ENCODE measurements around the gene MAP2K7.
"Not testable (repeated sequence)": the region's sequence is repeated elsewhere in the genome, so short reads cannot be mapped to it uniquely, and the experiment has no call there.

MAP2K7 gene

DNA sequence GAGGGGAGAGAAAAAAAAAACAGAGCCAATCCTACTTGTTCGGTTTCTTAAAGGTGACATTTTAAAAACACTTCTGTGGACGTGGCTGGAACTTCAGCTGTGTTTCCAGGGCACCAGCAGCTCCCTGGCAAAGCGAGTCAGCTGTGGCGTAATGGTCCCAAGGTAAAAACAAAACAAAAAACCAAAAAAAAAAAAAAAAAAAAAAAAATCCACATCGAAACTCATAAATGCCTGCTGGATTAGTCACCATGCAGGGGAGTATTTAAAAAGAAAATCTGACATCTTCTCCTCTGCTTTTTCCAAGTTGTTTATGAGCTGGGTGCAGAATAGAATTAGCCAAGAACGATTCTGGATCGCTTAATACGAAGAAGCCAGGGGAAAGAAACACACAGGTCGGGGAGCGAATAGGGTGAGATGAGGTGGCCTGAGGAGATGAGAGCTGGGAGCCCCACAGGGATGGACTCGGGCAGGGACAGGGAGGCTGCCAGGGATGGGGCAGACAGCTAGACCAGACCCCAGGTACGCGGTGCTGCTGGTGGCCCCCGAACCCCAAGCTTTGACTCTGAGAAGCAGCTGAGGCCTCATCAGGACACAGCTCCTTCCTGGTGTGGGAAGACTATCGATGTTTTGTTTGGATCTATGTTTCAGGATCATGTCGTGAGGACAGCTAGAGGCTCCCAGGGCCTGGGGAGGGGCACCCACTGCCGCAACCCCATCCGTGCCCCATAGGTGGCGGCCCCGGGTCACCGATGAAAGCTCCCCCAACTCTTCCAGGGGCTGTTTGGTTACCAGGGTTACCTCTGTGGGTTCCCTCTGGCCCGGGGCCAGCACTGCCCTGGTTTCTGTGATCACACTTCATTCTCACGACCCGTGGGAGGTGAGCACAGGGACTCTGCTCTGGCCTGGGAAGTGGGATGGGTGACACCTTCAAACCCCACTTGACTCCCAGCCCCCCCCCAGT lies 25.3 kb downstream of the MAP2K7 start:
- Histone ChIP-seq H3K4ac (ENCODE audit: low read depth in 1 of 2, low read length in 2 of 2) (no peak overlapping the region), H2AK5ac (ENCODE audit: low read length, severe bottlenecking) (peak overlapping the region; percentile 54), H2AFZ (ENCODE audit: low read depth, low read length) (no peak overlapping the region), H3K4me3 (ENCODE audit: insufficient read depth in 1 of 2, low read depth in 1 of 2, low read length in 2 of 2) (peak overlapping the region in 1 of 2 experiments; percentile 56), H3K36me3 (ENCODE audit: control insufficient read depth in 1 of 2, insufficient read depth in 2 of 2, low read depth in 1 of 2, low read length in 2 of 2) (peaks cover 37 to 60% of the 10 kb centered on the region in 2 experiments), H3K9ac (ENCODE audit: low read length) (peak overlapping the region; percentile 90), H2BK12ac (ENCODE audit: low read length in 2 of 2) (no peak overlapping the region), H3K18ac (ENCODE audit: low read depth in 1 of 2, low read length in 2 of 2) (peak overlapping the region in 1 of 2 experiments; percentile 50), H3K9me3 (ENCODE audit: control insufficient read depth, low read length) (no peaks in the 10 kb centered on the region), H3K27me3 (ENCODE audit: control insufficient read depth in 1 of 2, insufficient read depth in 1 of 2, low read length in 2 of 2) (no peaks in the 10 kb centered on the region), H3K14ac (ENCODE audit: low read length in 2 of 2) (no peak overlapping the region), H2BK5ac (ENCODE audit: low read depth, low read length, poor library complexity, severe bottlenecking) (no peak overlapping the region), H2BK120ac (ENCODE audit: low read depth, low read length) (no peak overlapping the region), H4K91ac (ENCODE audit: low read length) (no peak overlapping the region), H3K4me1 (ENCODE audit: control insufficient read depth, insufficient read depth, low read depth, low read length) (peaks cover 42% of the 10 kb centered on the region), H2BK15ac (ENCODE audit: low read depth, poor library complexity, severe bottlenecking) (peak overlapping the region; percentile 4), H3K4me2 (ENCODE audit: low read length, poor library complexity, severe bottlenecking) (peak overlapping the region; percentile 18), H4K8ac (ENCODE audit: low read length) (no peak overlapping the region), H3K27ac (ENCODE audit: low read length, poor library complexity, severe bottlenecking) (peak overlapping the region; percentile 76), H3K23ac (ENCODE audit: low read length in 2 of 2) (no peak overlapping the region), H3K79me1 (replicated peaks; ENCODE audit: low read length, poor library complexity, severe bottlenecking) (peaks cover 10% of the 10 kb centered on the region)
- peak; percentile 80 for DNase-seq
- 61% methylated on average over 23 of the region's 24 CpGs for WGBS

GRCh38 chr19:7930030-7930429 lies 26.4 kb downstream of the MAP2K7 start:
- not testable (repeated sequence) for H3K14ac ChIP-seq (ENCODE audit: low read length in 2 of 2); H2BK120ac ChIP-seq (ENCODE audit: low read depth, low read length); H2BK15ac ChIP-seq (ENCODE audit: low read depth, poor library complexity, severe bottlenecking); H2BK12ac ChIP-seq (ENCODE audit: low read length in 2 of 2); H4K8ac ChIP-seq (ENCODE audit: low read length); H3K27me3 ChIP-seq (ENCODE audit: control insufficient read depth in 1 of 2, insufficient read depth in 1 of 2, low read length in 2 of 2); H3K9ac ChIP-seq (ENCODE audit: low read length); H2AK5ac ChIP-seq (ENCODE audit: low read length, severe bottlenecking); H2BK5ac ChIP-seq (ENCODE audit: low read depth, low read length, poor library complexity, severe bottlenecking); H3K4me2 ChIP-seq (ENCODE audit: low read length, poor library complexity, severe bottlenecking); H3K18ac ChIP-seq (ENCODE audit: low read depth in 1 of 2, low read length in 2 of 2); H3K4me3 ChIP-seq (ENCODE audit: insufficient read depth in 1 of 2, low read depth in 1 of 2, low read length in 2 of 2); H3K4ac ChIP-seq (ENCODE audit: low read depth in 1 of 2, low read length in 2 of 2); H3K23ac ChIP-seq (ENCODE audit: low read length in 2 of 2); H4K91ac ChIP-seq (ENCODE audit: low read length); H2AFZ ChIP-seq (ENCODE audit: low read depth, low read length); H3K27ac ChIP-seq (ENCODE audit: low read length, poor library complexity, severe bottlenecking); H3K9me3 ChIP-seq (ENCODE audit: control insufficient read depth, low read length)
- Histone ChIP-seq H3K79me1 (replicated peaks; ENCODE audit: low read length, poor library complexity, severe bottlenecking) (peaks cover 14% of the 10 kb centered on the region), H3K36me3 (ENCODE audit: control insufficient read depth in 1 of 2, insufficient read depth in 2 of 2, low read depth in 1 of 2, low read length in 2 of 2) (peaks cover 46 to 63% of the 10 kb centered on the region in 2 experiments), H3K4me1 (ENCODE audit: control insufficient read depth, insufficient read depth, low read depth, low read length) (peaks cover 36% of the 10 kb centered on the region)
- DNase-seq = peak; percentile 14
- WGBS = 81% methylated on average over 8 of the region's 11 CpGs

GRCh38 chr19:7930765-7931164 lies 27.1 kb downstream of the MAP2K7 start:
- Histone ChIP-seq H3K9ac (ENCODE audit: low read length) (no peak overlapping the region), H3K4me2 (ENCODE audit: low read length, poor library complexity, severe bottlenecking) (no peak overlapping the region), H2BK15ac (ENCODE audit: low read depth, poor library complexity, severe bottlenecking) (no peak overlapping the region), H3K27me3 (ENCODE audit: control insufficient read depth in 1 of 2, insufficient read depth in 1 of 2, low read length in 2 of 2) (no peaks in the 10 kb centered on the region), H2AFZ (ENCODE audit: low read depth, low read length) (no peak overlapping the region), H3K18ac (ENCODE audit: low read depth in 1 of 2, low read length in 2 of 2) (no peak overlapping the region), H3K4me1 (ENCODE audit: control insufficient read depth, insufficient read depth, low read depth, low read length) (peaks cover 30% of the 10 kb centered on the region), H2BK120ac (ENCODE audit: low read depth, low read length) (no peak overlapping the region), H3K27ac (ENCODE audit: low read length, poor library complexity, severe bottlenecking) (no peak overlapping the region), H3K36me3 (ENCODE audit: control insufficient read depth in 1 of 2, insufficient read depth in 2 of 2, low read depth in 1 of 2, low read length in 2 of 2) (peaks cover 53 to 70% of the 10 kb centered on the region in 2 experiments), H2BK12ac (ENCODE audit: low read length in 2 of 2) (no peak overlapping the region), H4K8ac (ENCODE audit: low read length) (no peak overlapping the region), H4K91ac (ENCODE audit: low read length) (no peak overlapping the region), H3K79me1 (replicated peaks; ENCODE audit: low read length, poor library complexity, severe bottlenecking) (peaks cover 19% of the 10 kb centered on the region), H2BK5ac (ENCODE audit: low read depth, low read length, poor library complexity, severe bottlenecking) (no peak overlapping the region), H3K4ac (ENCODE audit: low read depth in 1 of 2, low read length in 2 of 2) (no peak overlapping the region), H3K9me3 (ENCODE audit: control insufficient read depth, low read length) (no peaks in the 10 kb centered on the region), H3K23ac (ENCODE audit: low read length in 2 of 2) (no peak overlapping the region), H3K4me3 (ENCODE audit: insufficient read depth in 1 of 2, low read depth in 1 of 2, low read length in 2 of 2) (no peak overlapping the region), H2AK5ac (ENCODE audit: low read length, severe bottlenecking) (no peak overlapping the region), H3K14ac (ENCODE audit: low read length in 2 of 2) (no peak overlapping the region)
- 89% methylated on average over 6 of the region's 7 CpGs for WGBS
- no peak for DNase-seq

- Histone ChIP-seq H3K79me1 (replicated peaks; ENCODE audit: low read length, poor library complexity, severe bottlenecking) (peaks cover 21% of the 10 kb centered on the region), H3K9me3 (ENCODE audit: control insufficient read depth, low read length) (no peaks in the 10 kb centered on the region), H3K27me3 (ENCODE audit: control insufficient read depth in 1 of 2, insufficient read depth in 1 of 2, low read length in 2 of 2) (no peaks in the 10 kb centered on the region), H2BK5ac (ENCODE audit: low read depth, low read length, poor library complexity, severe bottlenecking) (no peak overlapping the region), H3K18ac (ENCODE audit: low read depth in 1 of 2, low read length in 2 of 2) (no peak overlapping the region), H2BK120ac (ENCODE audit: low read depth, low read length) (no peak overlapping the region), H3K4me2 (ENCODE audit: low read length, poor library complexity, severe bottlenecking) (no peak overlapping the region), H3K4ac (ENCODE audit: low read depth in 1 of 2, low read length in 2 of 2) (no peak overlapping the region), H2AFZ (ENCODE audit: low read depth, low read length) (no peak overlapping the region), H2BK12ac (ENCODE audit: low read length in 2 of 2) (no peak overlapping the region), H4K8ac (ENCODE audit: low read length) (no peak overlapping the region), H2AK5ac (ENCODE audit: low read length, severe bottlenecking) (no peak overlapping the region), H4K91ac (ENCODE audit: low read length) (no peak overlapping the region), H3K9ac (ENCODE audit: low read length) (no peak overlapping the region), H3K36me3 (ENCODE audit: control insufficient read depth in 1 of 2, insufficient read depth in 2 of 2, low read depth in 1 of 2, low read length in 2 of 2) (peaks cover 60 to 77% of the 10 kb centered on the region in 2 experiments), H3K4me3 (ENCODE audit: insufficient read depth in 1 of 2, low read depth in 1 of 2, low read length in 2 of 2) (no peak overlapping the region), H3K27ac (ENCODE audit: low read length, poor library complexity, severe bottlenecking) (no peak overlapping the region), H3K4me1 (ENCODE audit: control insufficient read depth, insufficient read depth, low read depth, low read length) (peaks cover 26% of the 10 kb centered on the region), H3K23ac (ENCODE audit: low read length in 2 of 2) (no peak overlapping the region), H2BK15ac (ENCODE audit: low read depth, poor library complexity, severe bottlenecking) (no peak overlapping the region), H3K14ac (ENCODE audit: low read length in 2 of 2) (no peak overlapping the region)
- 96% methylated on average over 34 of the region's 36 CpGs for WGBS
- DNase-seq = no peak
Measured at GRCh38 chr19:7931221-7932061, 27.8 kb downstream of the MAP2K7 start.
